Upper lobe of left lung (tissue), 6 donors: ENCODE data around the gene SLC25A23. TPM values are rescaled to one million over a fixed set of nuclear protein-coding genes. Genes with fewer than 3 reads are reported as not detected.

Experiments
- ATAC-seq, 2 donors: fragments of 200-7000 bp; cut with Tn5 transposase; one replicate each; pipeline ENCODE4 v1.9.1; 2022; ENCODE audit warnings: mild to moderate bottlenecking in 2 of 2, moderate library complexity in 2 of 2; ENCODE audit not compliant: low FRiP score in 2 of 2
- DNase-seq, 2 donors: peaks; one replicate each; pipeline ENCODE4 v3.0.0-alpha.2; 2019 to 2020
- H3K27ac ChIP-seq, 4 donors: fragments of 200-600 bp; sonication (generic); one replicate each; pipeline ENCODE4 v1.5.1; 2016 to 2019
- H3K27me3 ChIP-seq, 4 donors: fragments of 200-600 bp; sonication (generic); one replicate each; pipeline ENCODE4 v1.5.1; 2017 to 2019
- H3K36me3 ChIP-seq, 4 donors: fragments of 200-600 bp; sonication (generic); one replicate each; pipeline ENCODE4 v1.5.1; 2016 to 2019
- H3K4me1 ChIP-seq, 4 donors: fragments of 200-600 bp; sonication (generic); one replicate each; pipeline ENCODE4 v1.5.1; 2018 to 2019
- H3K4me3 ChIP-seq, 4 donors: fragments of 200-600 bp; sonication (generic); one replicate each; pipeline ENCODE4 v1.5.1; 2017 to 2019; ENCODE audit warnings: mild to moderate bottlenecking in 2 of 4, moderate library complexity in 1 of 4
- H3K9me3 ChIP-seq, 4 donors: fragments of 200-600 bp; sonication (generic); one replicate each; pipeline ENCODE4 v1.5.1; 2018 to 2019
- EP300 ChIP-seq, 4 donors: sonication (generic); formaldehyde crosslinking; IDR thresholded peaks; one replicate each; pipeline ENCODE4 v1.5.1; 2017; ENCODE audit warnings: antibody characterized with exemption in 4 of 4, control low read depth in 2 of 4
- POLR2A ChIP-seq, 4 donors: fragments of 450-650 bp; IDR thresholded peaks; one replicate each; pipeline ENCODE4 v1.5.1; 2016 to 2017; ENCODE audit warnings: antibody characterized with exemption in 4 of 4, mild to moderate bottlenecking in 2 of 4
- POLR2AphosphoS5 ChIP-seq, 2 donors: sonication (generic); formaldehyde crosslinking; IDR thresholded peaks; one replicate each; pipeline ENCODE4 v1.5.1; 2017; ENCODE audit warnings: antibody characterized with exemption in 2 of 2
- WGBS, 2 donors: methylation state at CpG; one replicate each; pipeline ENCODE4 v1.1.5; 2017 to 2018; 5-methylcytosine and 5-hydroxymethylcytosine counted together
- total RNA-seq, 6 donors: library from RNA; depleted of rRNA in 4 of 6; stranded (reverse); fragments of >200 nt in 4 of 6; gene quantifications; one replicate each; pipeline versions ENCODE4 v1.1.0 to v1.2.1, GENCODE V29; 2016 to 2021
- TF ChIP-seq, protein P1 (sequence below), 6 experiments: fragments of 450-650 bp in 4 of 6; fragments of 200-600 bp in 2 of 6; sonication (generic) in 2 of 6; IDR thresholded peaks; one replicate each; pipeline ENCODE4 v1.5.1; 2016 to 2019; ENCODE audit warnings: antibody characterized with exemption in 6 of 6
- donor health status: DM: no; HTN: no; CAD: no; lungs with moderate emphysema.
- donor health status: DM: no; HTN: yes; CAD: no; lungs with severe emphysema.

Gene SLC25A23
- total RNA-seq, 6 donors from 2014 or later = 29.3 to 133 (median 64.5) TPM

- ATAC-seq (peak in 1 of 2 donors; percentile 16), DNase-seq (peak in 1 of 2 donors; percentile 52)
- Histone ChIP-seq H3K27ac (no peak overlapping the region), H3K9me3 (no peaks in the 10 kb centered on the region), H3K4me1 (no peaks in the 10 kb centered on the region), H3K27me3 (no peaks in the 10 kb centered on the region), H3K4me3 (no peak overlapping the region), H3K36me3 (peaks cover 0 to 6% (median 1%) of the 10 kb centered on the region in 4 donors)
- WGBS, 2 donors = 96 to 100% methylated on average over 2 to 13 of the region's 13 CpGs
- no peak for TF ChIP-seq POLR2AphosphoS5 (IDR thresholded peaks at IDR 0.05)
- no peak for TF ChIP-seq POLR2A (IDR thresholded peaks at IDR 0.05)
- no peak for TF ChIP-seq EP300 (IDR thresholded peaks at IDR 0.05)
- TF ChIP-seq, protein P1, sequence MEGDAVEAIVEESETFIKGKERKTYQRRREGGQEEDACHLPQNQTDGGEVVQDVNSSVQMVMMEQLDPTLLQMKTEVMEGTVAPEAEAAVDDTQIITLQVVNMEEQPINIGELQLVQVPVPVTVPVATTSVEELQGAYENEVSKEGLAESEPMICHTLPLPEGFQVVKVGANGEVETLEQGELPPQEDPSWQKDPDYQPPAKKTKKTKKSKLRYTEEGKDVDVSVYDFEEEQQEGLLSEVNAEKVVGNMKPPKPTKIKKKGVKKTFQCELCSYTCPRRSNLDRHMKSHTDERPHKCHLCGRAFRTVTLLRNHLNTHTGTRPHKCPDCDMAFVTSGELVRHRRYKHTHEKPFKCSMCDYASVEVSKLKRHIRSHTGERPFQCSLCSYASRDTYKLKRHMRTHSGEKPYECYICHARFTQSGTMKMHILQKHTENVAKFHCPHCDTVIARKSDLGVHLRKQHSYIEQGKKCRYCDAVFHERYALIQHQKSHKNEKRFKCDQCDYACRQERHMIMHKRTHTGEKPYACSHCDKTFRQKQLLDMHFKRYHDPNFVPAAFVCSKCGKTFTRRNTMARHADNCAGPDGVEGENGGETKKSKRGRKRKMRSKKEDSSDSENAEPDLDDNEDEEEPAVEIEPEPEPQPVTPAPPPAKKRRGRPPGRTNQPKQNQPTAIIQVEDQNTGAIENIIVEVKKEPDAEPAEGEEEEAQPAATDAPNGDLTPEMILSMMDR (IDR thresholded peaks at IDR 0.05) = no peak
These were observed 15.6 kb downstream of the SLC25A23 start for GRCh38 chr19:6443986-6444385.

GRCh38 chr19:6442087-6442688 lies 17.4 kb downstream of the SLC25A23 start:
- H3K4me3 ChIP-seq = no peak overlapping the region
- no peak for TF ChIP-seq POLR2A (IDR thresholded peaks at IDR 0.05)
- TF ChIP-seq EP300 (IDR thresholded peaks at IDR 0.05) = no peak
- TF ChIP-seq, protein P1 (IDR thresholded peaks at IDR 0.05) = no peak
- no peak for TF ChIP-seq POLR2AphosphoS5 (IDR thresholded peaks at IDR 0.05)
- H3K27me3 ChIP-seq = no peaks in the 10 kb centered on the region
- no peak overlapping the region for H3K27ac ChIP-seq
- WGBS, 2 donors = 89 to 91% methylated on average over 9 to 13 of the region's 13 CpGs
- H3K4me1 ChIP-seq = no peaks in the 10 kb centered on the region
- H3K9me3 ChIP-seq = no peaks in the 10 kb centered on the region
- no peak for ATAC-seq
- DNase-seq = no peak
- H3K36me3 ChIP-seq = peaks cover 0 to 6% (median 1%) of the 10 kb centered on the region in 4 donors

DNA sequence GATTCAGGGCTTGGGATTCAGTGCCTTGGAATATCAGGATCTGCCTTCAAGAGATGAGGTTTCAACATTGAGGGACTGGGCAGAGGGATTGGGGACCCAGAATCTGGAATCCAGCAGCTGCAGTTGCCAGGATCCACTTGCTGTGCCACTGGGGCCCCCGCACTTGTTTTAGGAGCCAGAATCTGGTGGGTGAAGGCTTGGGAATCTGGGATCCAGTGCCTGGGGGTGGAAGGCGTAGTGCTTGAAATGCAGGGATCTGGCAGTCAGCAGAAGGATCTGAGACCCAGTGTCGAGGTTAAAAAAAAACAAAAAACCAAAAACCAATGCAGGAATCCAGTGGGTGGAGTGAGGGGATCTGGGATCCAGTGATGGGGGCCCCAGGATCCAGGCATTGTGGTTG lies 18.7 kb downstream of the SLC25A23 start:
- Histone ChIP-seq H3K27ac (no peak overlapping the region), H3K4me3 (no peak overlapping the region), H3K36me3 (no peaks in the 10 kb centered on the region), H3K4me1 (no peaks in the 10 kb centered on the region), H3K9me3 (no peaks in the 10 kb centered on the region), H3K27me3 (no peaks in the 10 kb centered on the region)
- TF ChIP-seq, protein P1 (IDR thresholded peaks at IDR 0.05) = no peak
- TF ChIP-seq POLR2A (IDR thresholded peaks at IDR 0.05) (no peak), POLR2AphosphoS5 (IDR thresholded peaks at IDR 0.05) (no peak), EP300 (IDR thresholded peaks at IDR 0.05) (no peak)
- ATAC-seq (no peak), DNase-seq (no peak)
- 85 to 92% methylated on average over 3 of the region's 3 CpGs for WGBS, 2 donors

DNA sequence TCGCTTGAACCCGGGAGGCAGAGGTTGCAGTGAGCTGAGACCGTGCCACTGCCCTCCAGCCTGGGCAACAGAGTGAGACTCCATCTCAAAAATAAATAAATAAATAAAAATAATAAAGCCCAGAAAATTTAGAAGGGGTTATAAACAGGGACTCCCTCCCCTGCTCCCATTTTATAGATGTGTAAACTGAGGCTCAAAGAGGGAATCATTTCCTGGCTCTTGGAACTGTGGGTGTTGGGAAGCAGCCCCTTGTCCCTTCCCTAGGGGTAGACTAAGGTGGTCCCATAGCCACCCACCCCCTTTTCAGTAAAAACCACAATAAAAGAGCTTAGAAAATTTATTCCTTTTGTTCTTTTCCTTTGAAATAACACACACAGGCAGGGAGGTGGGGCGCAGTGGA lies 19.8 kb downstream of the SLC25A23 start:
- WGBS, 2 donors = 89 to 90% methylated on average over 4 of the region's 4 CpGs
- DNase-seq (no peak), ATAC-seq (no peak)
- H3K4me1 ChIP-seq = no peaks in the 10 kb centered on the region
- no peaks in the 10 kb centered on the region for H3K9me3 ChIP-seq
- H3K27me3 ChIP-seq = no peaks in the 10 kb centered on the region
- TF ChIP-seq POLR2AphosphoS5 (IDR thresholded peaks at IDR 0.05) (no peak), POLR2A (IDR thresholded peaks at IDR 0.05) (no peak), EP300 (IDR thresholded peaks at IDR 0.05) (no peak)
- TF ChIP-seq, protein P1 (IDR thresholded peaks at IDR 0.05) = no peak
- no peak overlapping the region for H3K27ac ChIP-seq
- H3K36me3 ChIP-seq = no peaks in the 10 kb centered on the region
- H3K4me3 ChIP-seq = no peak overlapping the region

GRCh38 chr19:6433663-6434062 lies 25.9 kb downstream of the SLC25A23 start, which contains the start of gene SLC25A41:
Gene SLC25A41, minus strand, starts transcription at chr19:6433763. Its CDS starts 70 bp downstream, at chr19:6433693.
- Histone ChIP-seq H3K36me3 (no peaks in the 10 kb centered on the region), H3K27me3 (no peaks in the 10 kb centered on the region), H3K27ac (no peak within 1 kb of the TSS), H3K4me1 (no peaks in the 10 kb centered on the region), H3K9me3 (no peaks in the 10 kb centered on the region), H3K4me3 (no peak within 1 kb of the TSS)
- TF ChIP-seq POLR2A (IDR thresholded peaks at IDR 0.05) (no peak), POLR2AphosphoS5 (IDR thresholded peaks at IDR 0.05) (no peak), EP300 (IDR thresholded peaks at IDR 0.05) (no peak)
- TF ChIP-seq, protein P1 (IDR thresholded peaks at IDR 0.05) = no peak
- ATAC-seq (no peak), DNase-seq (no peak)
- 81 to 91% methylated on average over 9 to 10 of the region's 10 CpGs for WGBS, 2 donors
